ENCODE results near the gene B3GNT3. TPM values are rescaled to one million over a fixed set of nuclear protein-coding genes. Genes with fewer than 3 reads are reported as not detected.

Gene B3GNT3
- total RNA-seq, 1 donor from 2014 or later: 243 TPM

GRCh38 chr19:17832443-17833208, 37.7 kb downstream of the B3GNT3 start:
- no peak for DNase-seq (ENCODE audit: low spot score)

DNA sequence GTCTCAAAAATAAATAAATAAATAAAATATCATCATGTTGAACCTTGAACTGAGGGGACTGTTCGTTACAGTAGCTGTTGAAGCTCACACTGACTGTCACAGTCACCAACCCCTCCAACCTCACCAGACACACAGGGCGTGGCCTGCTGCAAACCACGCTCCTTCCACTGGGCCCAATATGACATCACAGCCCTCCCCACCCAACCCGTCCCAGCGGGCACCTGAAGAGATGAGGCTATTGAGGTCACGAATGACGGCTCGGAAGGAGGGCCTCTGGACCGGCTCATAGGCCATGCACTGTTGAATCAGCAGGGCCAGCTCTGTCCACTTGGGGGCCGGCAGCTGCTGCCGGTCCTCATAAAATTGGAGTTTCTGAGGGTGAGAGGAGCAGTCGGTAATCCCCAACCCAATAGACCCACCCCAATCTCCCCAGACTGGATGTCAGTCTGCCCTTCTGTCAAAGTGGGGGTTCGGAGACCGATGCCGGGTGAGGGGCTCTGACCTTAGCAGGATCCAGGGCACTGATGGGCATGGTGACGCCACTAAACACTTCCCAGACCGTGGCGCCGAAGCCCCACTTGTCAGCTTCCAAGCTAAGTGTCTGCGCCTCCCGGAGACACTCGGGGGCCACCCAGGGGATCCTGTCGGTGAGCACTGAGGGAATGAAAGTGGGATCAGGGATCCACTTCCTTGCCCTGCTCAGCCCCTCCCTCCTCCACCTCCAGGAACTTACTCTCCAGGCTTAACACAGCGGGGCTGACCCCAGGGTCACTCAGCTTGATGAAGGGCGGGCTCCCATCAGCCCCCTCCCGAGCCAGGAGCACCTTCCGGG, 39.6 kb downstream of the B3GNT3 start:
- DNase-seq (ENCODE audit: low spot score): no peak

DNA sequence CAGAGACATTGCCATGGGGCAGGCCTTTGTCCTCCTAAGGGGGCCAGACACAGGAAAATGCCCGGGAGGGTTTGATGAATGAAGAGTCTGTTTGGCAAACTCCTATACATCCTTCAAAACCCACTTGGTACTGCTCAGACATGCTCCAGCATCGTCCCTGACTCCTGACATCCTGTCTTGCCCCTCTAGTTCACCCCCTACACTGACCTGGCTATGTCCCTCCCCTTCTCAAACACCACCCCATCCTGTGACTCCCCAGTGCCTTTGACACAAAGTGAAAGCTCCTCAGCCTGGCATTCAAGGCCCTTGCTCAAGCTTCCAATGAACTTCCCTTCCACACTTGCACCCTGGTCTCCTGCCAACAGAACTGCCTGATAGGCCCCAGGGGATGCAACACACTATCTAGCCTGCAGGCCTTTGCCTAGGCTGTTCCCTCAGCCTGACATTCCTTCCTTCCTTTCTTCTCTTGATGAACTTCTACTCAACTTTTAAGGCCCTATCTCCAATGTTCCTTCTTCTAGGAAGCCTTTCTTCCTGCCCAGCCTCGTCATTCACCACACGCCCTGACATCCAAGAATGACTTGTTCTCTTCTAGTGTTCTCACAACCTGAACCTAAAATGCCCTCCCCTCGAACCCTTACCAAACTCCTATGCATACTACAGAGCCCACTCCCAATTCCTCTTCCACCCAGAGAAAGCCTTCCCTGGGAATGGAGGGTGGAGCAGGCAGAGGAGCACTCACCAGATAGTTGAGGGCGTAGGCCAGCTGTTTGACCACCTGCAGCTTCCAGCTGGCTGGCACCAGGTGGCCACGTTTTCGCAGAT, 40.5 kb downstream of the B3GNT3 start:
- DNase-seq (ENCODE audit: low spot score): no peak

- DNase-seq (ENCODE audit: low spot score): no peak
Measured at GRCh38 chr19:17836530-17836929, 41.6 kb downstream of the B3GNT3 start.

DNA sequence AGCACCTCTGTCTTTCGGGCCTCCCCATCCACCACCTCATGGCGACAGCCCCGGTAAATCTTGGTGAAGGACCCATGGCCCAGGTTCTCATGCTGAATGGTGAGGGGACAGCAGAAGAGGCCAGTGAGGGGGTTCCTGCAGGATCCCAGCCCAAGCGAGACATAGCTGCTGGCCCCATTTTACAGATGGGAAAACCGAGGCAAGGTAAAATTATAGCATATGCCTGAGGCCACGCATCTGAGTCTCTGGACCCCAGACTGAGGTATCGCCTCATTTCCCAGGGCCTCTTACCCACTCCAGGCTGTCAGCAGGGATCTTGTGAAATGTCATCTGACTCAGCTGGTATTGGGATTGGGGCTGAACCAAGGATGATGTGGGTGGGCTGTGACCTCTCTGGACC, 43.0 kb downstream of the B3GNT3 start:
- no peak for DNase-seq (ENCODE audit: low spot score)

DNA sequence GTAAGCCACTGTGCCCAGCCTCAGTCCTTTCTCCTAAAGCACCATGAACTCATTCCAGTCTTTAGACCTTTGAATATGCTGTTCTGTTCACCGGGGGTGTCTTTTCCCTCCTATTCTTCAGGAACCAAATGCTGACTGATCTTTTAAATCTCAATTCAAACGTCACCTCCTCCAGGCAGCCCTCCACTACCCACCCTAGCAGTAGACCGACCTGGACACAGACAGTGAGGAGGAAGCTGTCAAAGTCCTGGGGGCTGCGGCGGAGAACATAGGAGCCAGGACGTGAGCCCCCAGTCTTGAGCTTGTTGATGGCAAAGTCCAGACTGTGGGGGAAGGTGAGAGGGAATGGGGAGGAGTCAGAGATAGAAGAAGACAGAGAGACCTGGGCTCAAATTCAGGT, 45.1 kb downstream of the B3GNT3 start:
- DNase-seq (ENCODE audit: low spot score): no peak

- no peak for DNase-seq (ENCODE audit: low spot score)
Measured at GRCh38 chr19:17841371-17841809, 46.5 kb downstream of the B3GNT3 start.

GRCh38 chr19:17841810-17842662, 47.1 kb downstream of the B3GNT3 start:
- DNase-seq (ENCODE audit: low spot score): peak; percentile 89

GRCh38 chr19:17842663-17843291, 47.8 kb downstream of the B3GNT3 start:
- DNase-seq (ENCODE audit: low spot score): no peak

- no peak for DNase-seq (ENCODE audit: low spot score)
Measured at GRCh38 chr19:17843292-17843827, 48.4 kb downstream of the B3GNT3 start.

DNA sequence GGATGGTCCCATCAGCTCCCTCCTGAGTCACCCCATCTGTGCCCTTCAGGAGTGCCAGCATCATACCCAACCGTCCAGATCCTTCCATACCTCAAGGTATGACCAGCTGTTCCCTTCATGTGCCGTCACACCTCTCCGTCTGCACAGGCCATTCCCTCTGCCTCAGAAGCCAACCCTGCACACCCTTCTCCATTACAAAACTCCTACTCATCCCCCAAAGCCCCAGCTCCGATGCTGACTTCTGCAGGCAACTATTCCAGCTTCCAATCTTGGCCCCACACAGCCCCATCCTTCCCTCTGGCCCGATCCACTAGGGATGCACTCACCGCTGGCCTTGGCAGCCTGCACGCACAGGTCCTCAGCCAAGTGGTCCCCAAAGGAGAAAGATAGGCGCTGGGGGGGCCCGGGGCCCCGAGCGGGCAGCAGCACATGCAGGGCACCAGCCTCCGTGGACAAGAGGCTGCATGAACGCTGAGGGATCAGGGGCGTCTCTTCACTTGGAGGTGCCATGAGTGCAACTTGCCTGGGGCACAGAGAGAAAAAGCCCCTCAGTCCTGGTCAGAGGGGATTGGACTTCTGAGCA, 49.1 kb downstream of the B3GNT3 start:
- no peak for DNase-seq (ENCODE audit: low spot score)

GRCh38 chr19:17846146-17846545, 51.2 kb downstream of the B3GNT3 start:
- no peak for DNase-seq (ENCODE audit: low spot score)

DNA sequence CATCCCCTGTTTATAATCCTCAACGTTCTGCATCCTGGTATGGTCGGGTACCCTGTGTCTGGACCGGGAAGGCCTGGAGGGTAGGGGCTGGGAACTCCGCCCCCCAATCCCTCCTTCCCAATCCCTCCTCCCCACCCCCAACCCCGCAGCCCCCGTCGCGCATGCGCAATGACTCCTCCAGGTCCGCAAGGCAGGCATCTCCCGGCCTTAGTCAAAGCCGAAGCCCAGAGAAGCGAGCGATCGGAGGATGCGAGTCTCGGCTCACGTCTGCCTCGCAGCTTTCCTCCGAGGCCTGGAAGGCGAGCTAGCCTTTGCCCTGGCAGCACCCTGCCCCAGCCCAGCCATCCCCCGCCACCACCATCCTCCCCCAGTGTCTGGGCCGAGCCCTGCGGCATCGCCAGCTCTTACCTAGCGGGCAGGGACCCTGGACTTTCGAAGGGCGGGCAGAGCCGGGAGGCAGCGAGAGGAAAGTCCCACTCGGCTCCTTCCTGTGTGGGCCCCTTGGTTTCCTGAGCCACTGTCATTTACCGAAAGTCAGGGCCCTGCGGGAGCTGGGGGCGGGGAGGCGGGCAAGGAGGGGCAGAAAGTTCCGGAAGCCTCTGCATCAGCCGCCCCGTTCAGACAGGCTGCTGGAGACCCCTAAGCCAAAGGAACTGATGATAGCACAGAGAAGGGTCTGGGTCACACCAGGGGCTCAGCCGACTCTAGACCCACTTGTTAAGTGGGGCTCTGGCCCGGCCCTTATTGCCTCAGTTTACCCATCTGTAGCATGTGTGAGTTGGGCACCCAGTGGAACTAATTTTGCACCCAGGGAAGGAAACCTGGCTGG, 52.8 kb downstream of the B3GNT3 start, which contains the start of gene JAK3:
Gene JAK3, minus strand, starts transcription at position 445 of the 829 bp plus-strand sequence. CDS start 3,565 bp downstream, outside the sequence.
- peak; percentile 51 for DNase-seq (ENCODE audit: low spot score)

DNA sequence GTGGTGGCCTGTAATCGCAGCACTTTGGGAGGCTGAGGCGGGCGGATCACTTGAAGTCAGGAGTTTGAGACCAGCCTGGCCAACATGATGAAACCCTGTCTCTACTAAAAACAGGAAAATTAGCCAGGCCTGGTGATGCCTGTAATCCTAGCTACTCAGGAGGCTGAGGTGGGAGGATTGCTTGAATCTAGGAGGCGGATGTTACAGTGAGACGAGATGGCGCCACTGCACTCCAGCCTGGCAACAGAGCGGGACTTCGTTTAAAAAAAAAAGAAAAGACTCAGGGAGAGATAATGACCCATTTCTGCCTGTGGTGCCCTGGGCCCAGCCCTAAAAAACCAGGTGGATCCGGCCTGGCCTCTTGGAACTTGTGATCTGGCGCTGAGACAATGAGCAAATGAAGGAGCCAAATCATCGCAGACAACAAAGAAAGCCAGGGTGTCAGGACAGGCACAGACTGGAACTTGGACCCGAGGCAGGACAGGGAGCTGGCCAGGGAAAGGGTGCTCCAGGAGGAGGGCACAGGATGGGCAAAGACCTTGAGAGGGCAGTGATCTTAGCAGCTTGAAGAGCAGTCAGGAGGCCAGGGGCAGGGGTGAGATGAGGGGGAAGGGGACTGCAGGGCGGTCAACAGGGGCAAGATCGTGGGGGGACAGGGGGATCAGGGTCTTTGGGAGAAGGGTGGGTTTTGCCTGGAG, 53.8 kb downstream of the B3GNT3 start:
- peak; percentile 58 for DNase-seq (ENCODE audit: low spot score)

- no peak for DNase-seq (ENCODE audit: low spot score)
Measured at GRCh38 chr19:17854061-17854460, 59.1 kb downstream of the B3GNT3 start.

- peak; percentile 89 for DNase-seq (ENCODE audit: low spot score)
Measured at GRCh38 chr19:17855280-17856152, 60.6 kb downstream of the B3GNT3 start.
